Transverse colon (tissue), 4 donors: Measurements from ENCODE around the gene SMIM28.

Experiments used
- CTCF ChIP-seq, 5 experiments: fragments of 200-600 bp in 3 of 5; fragments of 450-650 bp in 2 of 5; sonication (generic) in 3 of 5; IDR thresholded peaks; 1 replicate in 2 of 5; 2 replicates in 3 of 5; pipeline ENCODE4 v1.5.1; 2016 to 2017; ENCODE audit warnings: antibody characterized with exemption in 5 of 5, inconsistent platforms in 3 of 5, mild to moderate bottlenecking in 2 of 5, moderate library complexity in 1 of 5
- EP300 ChIP-seq: sonication (generic); formaldehyde crosslinking; IDR thresholded peaks from one replicate; pipeline ENCODE4 v1.6.1; 2017; ENCODE audit warnings: antibody characterized with exemption, low read depth
- POLR2A ChIP-seq: fragments of 450-650 bp; IDR thresholded peaks from one replicate; pipeline ENCODE4 v1.6.1; 2016; ENCODE audit warnings: antibody characterized with exemption, mild to moderate bottlenecking, moderate library complexity
- POLR2AphosphoS5 ChIP-seq, 3 donors: sonication (generic); formaldehyde crosslinking; IDR thresholded peaks; one replicate each; pipeline ENCODE4 v1.6.1; 2016; ENCODE audit warnings: antibody characterized with exemption in 3 of 3

GRCh38 chr6:138343112-138343511, 34.6 kb upstream of the SMIM28 start:
- TF ChIP-seq CTCF (IDR thresholded peaks at IDR 0.05) (no peak), POLR2A (no peak), POLR2AphosphoS5 (IDR thresholded peaks at IDR 0.05) (no peak), EP300 (no peak)
